GM03348 (cell line): ENCODE data around the gene KDM1A.

ENCODE experiments used
- DNase-seq: peaks from one replicate; pipeline ENCODE4 v3.0.0; 2012; ENCODE audit warnings: low spot score

Gene KDM1A

GRCh38 chr1:23110391-23110790 is 91.1 kb downstream of the KDM1A start:
- no peak for DNase-seq

DNA sequence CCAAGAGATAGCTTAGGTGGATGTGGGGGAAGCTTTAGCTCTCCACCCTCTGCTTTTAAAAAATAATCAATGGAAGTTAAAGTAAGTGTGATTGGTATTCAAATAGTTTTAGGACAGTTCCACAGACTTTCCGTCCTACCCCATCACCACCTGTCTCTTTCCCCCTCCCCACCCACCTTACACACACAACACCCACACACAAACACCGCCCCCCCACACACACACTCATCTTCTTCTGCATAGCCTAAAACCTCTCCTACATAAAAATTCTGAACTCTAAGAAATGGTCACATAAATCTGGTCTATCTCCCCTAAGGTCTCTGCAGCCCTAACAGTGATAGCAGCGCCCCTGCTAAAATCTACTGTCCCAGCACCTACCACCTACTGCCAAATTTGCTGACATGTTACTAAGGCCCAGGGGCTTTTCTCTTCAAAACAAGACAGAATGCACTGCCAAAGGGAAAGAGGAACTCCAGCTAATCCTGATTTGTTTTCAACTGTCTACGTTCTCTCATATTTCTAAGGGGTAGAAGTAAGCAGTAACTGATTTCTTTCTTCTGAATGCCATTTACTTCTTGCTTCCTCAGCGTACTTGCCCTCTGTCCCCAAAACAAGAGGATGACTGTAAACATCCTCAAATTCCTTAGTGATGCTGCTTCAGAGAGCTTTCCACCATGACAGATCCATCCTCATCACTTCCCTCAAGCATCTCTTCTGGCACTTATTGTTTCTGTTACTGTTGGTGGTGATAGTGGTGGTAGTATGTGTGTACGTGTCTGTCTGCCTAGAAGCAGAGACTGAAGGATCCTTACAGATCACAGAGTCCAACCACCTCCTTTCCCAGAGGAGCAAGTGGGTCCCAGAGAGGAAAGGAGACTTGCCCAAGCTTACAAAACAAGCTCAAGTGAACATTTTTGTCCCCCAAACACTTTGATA is 92.6 kb downstream of the KDM1A start:
- DNase-seq: no peak

- DNase-seq: peak; percentile 38
Measured at GRCh38 chr1:23114424-23115079, 95.3 kb downstream of the KDM1A start.

GRCh38 chr1:23116216-23116836 is 97.1 kb downstream of the KDM1A start:
- no peak for DNase-seq

DNA sequence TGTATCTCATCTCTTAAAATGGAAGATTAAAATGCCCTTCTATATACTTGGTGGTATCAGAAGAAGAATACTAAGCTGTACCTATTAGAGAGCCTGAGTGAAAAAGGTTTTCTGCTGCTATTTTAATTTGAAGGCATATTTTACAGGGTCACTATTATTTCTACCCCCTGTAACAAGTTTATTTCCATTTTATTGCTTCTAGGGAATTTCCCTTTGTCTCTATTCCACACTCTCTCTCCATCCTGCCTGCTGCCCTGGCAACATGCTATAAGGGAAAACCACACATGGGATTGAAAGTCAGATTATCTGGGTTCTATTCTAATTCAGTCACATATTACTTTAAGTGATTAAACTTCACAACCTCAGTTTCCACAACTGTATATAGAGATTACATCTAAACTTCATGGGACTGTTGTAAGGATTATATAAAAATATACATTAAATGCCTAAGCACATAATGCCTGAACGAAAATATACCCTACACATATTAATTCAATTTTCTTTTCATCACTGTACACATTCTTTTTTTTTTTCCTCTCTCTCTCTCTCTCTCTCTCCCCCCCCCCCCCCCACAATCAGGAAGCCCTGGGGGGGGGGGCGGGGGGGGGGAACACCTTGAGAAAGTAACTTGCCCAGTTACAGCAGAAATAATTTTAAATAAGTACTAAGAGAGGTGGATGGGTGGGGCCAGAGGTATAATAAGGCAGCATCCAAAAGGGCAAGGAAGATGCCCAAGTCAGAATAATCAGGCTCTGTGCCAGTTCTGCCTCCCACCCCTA is 97.8 kb downstream of the KDM1A start:
- no peak for DNase-seq

DNA sequence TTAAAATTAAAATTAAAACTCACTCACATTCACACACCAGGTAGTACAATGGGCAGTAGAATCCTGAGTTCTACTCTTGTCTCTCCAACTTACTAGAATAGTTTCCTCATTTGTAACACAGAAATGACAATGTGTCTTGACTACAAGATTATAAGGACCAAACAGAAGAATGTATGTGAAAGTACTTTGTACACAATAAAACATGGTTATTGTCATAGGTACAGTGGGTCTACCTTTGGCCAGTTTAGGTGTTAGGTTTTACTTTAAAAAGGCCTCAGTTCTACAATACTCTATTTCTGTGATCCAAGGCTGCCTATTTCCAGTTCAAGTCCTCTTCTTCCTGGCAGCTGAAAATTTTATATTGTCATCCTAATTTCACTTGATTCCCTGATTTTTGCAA is 99.1 kb downstream of the KDM1A start:
- DNase-seq: no peak

- DNase-seq: peak; percentile 29
Measured at GRCh38 chr1:23118957-23119792, 99.9 kb downstream of the KDM1A start.

DNA sequence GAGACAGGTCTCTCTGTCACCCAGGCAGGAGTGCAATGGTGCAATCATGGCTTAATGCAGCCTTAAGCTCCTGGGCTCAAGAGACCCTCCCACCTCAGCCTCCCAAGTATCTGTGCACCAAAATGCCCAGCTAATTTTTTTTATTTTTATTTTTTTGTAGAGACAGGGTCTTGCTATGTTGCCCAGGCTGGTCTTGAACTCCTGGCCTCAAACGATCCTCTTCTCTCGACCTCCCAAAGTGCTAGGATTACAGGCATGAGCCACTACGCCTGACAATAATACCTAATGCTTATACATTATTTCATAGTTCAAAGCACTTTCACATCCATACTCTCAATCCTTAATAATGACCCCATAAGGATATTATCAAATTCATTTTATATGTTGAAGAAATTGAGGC is 101.1 kb downstream of the KDM1A start:
- no peak for DNase-seq

DNA sequence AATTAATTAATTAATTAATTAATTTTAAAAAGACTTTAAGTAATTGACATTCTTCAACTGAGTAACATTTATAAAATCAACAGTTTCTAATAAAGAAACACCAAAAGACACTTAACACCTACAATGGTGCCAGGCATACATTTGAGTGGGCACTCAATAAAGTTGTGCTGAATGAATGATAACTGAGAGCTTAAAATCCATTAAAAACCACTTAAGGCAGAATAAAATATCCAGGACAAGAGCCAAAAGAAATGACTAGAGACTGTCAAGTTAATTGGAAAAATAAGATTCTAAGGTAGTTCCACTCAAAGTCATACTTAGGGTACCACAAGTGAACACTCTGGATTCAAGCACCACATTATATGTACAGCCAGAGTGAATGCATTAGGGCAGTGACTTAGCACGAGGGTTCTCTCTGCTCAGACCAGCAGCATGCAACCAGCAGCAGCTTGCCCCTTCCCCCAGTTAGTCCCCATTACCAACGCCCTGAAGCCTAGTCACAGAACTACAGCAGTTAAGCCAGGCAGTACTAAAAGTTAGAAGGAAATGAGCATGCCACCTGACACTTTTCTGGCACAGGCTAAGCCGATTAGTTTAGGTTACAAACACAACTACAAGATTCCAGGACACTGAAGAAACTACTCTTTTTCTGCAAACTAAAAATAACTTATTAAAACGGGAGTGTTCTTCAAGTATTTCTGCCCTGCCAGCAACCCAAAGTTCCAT is 102.9 kb downstream of the KDM1A start:
- peak; percentile 38 for DNase-seq

DNA sequence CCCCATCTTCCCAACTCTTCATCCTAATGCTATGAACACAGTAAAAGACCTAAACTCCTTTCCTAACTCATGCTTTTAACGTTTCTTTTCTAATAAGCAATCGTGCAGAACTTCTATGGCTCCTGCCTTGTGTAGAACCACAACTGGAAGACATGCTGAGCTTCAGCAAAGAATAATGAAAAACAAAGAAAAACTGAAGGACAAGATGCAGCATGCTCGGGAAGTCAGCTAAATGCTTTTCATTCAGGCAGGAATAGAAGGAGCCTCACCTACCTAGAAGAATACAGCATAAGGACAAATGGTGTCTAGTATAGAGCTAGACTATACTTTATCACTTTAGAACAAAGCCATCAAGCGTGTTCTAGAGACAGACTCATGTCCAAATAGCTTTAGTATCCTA is 103.5 kb downstream of the KDM1A start:
- no peak for DNase-seq

GRCh38 chr1:23123528-23123927 is 104.3 kb downstream of the KDM1A start:
- DNase-seq: no peak

GRCh38 chr1:23124259-23125026 is 105.2 kb downstream of the KDM1A start:
- DNase-seq: no peak

DNA sequence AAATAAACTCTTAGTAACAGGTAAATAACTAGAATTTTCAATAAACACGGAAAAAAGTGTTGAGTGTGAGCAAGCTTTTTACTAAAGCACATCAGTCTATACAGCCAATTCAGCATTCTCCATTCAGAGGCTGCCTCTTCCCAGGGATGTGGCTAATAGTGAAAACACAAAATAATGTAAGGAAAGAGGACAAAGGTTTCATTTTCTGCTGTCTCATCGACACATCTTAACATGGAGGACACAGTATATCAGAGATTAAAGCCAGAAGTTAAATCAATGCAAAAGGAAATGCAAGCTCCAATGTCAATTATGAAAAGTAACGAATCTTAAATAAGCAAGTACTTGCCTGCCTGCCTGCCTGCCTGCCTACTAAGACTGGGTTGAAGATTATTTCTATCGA is 106.2 kb downstream of the KDM1A start:
- DNase-seq: no peak

DNA sequence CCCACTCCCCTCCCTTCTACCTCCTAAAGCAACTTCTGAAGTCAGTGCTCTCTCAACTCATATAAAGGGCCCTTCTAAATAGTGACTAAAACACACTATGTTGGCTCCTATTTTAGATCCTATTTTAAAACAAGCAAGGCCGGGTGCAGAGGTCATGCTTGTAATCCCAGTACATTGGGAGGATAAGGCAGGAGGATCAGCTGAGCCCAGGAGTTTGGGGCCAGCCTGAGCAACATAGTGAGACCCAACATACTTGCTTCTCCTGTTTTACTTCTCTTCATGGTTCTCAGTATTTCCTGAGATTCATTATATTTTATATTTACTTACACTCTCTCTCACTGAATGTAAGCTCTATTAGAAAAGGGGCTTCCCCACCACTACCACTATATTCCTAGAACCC is 106.9 kb downstream of the KDM1A start:
- DNase-seq: no peak

DNA sequence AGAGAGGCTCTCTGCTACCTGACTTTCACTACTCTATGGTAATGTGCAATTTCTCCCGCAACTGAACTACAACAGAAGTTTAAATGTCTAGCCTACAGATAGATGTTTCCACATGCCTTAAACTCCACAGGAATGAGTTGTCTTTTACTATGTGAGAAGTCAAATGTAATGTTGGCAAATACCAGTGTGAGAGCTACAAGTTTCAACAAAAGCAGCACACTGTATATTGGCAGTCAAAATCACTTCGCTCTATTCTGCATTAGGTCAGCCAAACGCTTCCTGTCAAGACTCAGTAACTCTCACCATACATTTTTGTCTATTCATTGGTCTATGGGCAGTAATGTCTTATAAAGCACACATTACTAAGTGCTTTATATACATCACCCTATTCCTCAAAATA is 107.5 kb downstream of the KDM1A start:
- peak; percentile 33 for DNase-seq

DNA sequence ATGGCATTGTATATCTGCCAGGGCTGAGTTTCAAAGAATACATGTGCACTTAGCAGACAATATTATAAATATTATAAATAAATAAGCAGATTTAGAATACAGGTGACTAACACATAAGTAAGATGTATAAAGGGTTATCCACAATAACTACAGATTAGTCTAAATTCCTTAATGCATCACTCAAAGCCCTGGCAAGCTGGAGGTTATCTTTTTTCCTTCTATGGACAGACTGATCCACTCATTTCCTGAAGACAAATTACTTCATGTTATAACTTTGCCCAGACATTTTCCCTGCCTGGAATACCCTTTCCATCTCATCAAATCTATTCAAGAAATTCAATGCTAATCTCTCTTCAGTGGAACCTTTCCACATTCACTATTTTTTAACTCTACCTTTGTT is 110.6 kb downstream of the KDM1A start:
- no peak for DNase-seq

DNA sequence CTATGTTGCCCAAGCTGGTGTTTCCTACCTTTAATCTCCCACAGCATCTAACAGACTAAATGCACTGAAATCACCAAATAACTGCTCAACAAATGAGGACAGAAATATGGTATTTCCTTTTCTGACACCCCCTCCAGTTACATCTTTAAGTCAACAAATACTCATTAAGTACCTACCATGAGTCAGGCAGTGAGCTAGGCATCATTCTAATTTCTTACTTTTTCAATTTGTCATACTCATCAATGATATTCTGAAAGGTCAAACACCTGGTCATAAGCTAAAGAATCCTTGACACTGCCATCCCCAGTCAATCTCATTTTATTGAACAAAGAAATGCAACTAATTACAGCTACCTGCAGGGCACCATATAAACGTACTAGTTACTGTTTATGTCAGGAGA is 112.8 kb downstream of the KDM1A start:
- no peak for DNase-seq
